Sigmoid colon (tissue), 4 donors: ENCODE data around the gene SUSD4.

Source experiments
- CTCF ChIP-seq, 4 experiments: fragments of 450-650 bp in 3 of 4; fragments of 200-600 bp in 1 of 4; IDR thresholded peaks; one replicate each; pipeline ENCODE4 v1.5.1; 2016 to 2019; ENCODE audit warnings: antibody characterized with exemption in 4 of 4, mild to moderate bottlenecking in 3 of 4, moderate library complexity in 2 of 4
- EP300 ChIP-seq, 4 donors: sonication (generic); formaldehyde crosslinking; IDR thresholded peaks; one replicate each; pipeline ENCODE4 v1.6.1; 2017; ENCODE audit warnings: antibody characterized with exemption in 4 of 4
- POLR2A ChIP-seq, 2 donors: fragments of 450-650 bp; IDR thresholded peaks; one replicate each; pipeline ENCODE4 v1.6.1; 2016; ENCODE audit warnings: antibody characterized with exemption in 2 of 2, mild to moderate bottlenecking in 2 of 2, moderate library complexity in 2 of 2
- POLR2AphosphoS5 ChIP-seq, 4 donors: sonication (generic); formaldehyde crosslinking; IDR thresholded peaks; one replicate each; pipeline ENCODE4 v1.6.1; 2017; ENCODE audit warnings: antibody characterized with exemption in 4 of 4

- TF ChIP-seq EP300 (IDR thresholded peaks at IDR 0.05), result no peak
- TF ChIP-seq CTCF (IDR thresholded peaks at IDR 0.05), result no peak
- no peak for TF ChIP-seq POLR2A (IDR thresholded peaks at IDR 0.05)
- no peak for TF ChIP-seq POLR2AphosphoS5 (IDR thresholded peaks at IDR 0.05)
Observed at GRCh38 chr1:223304931-223305330, 59.0 kb downstream of the SUSD4 start.
